Islet of Langerhans (tissue), 1 donor: Measurements from ENCODE around the gene ERI2.

Experiments
- FAIRE-seq: peaks from one replicate; lab custom pipeline; 2011; peaks lifted over from hg19 to GRCh38; lab: Jason Lieb, UNC

The ERI2 gene, protein sequence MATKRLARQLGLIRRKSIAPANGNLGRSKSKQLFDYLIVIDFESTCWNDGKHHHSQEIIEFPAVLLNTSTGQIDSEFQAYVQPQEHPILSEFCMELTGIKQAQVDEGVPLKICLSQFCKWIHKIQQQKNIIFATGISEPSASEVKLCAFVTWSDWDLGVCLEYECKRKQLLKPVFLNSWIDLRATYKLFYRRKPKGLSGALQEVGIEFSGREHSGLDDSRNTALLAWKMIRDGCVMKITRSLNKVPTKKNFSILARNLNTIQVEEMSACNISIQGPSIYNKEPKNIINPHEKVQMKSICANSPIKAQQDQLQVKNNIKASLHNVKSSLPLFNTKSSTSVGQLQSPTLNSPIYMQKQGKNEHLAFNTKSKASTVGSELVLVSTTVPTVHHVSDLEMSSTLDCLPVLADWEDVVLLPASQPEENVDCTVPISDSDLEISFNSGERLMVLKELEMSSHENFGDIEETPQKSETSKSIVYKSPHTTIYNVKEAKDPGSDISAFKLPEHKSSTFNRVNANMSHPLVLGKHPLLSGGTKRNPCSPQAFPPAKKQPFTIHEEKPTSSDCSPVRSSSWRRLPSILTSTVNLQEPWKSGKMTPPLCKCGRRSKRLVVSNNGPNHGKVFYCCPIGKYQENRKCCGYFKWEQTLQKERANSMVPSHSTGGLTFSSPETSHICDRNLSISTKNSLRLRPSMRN

DNA sequence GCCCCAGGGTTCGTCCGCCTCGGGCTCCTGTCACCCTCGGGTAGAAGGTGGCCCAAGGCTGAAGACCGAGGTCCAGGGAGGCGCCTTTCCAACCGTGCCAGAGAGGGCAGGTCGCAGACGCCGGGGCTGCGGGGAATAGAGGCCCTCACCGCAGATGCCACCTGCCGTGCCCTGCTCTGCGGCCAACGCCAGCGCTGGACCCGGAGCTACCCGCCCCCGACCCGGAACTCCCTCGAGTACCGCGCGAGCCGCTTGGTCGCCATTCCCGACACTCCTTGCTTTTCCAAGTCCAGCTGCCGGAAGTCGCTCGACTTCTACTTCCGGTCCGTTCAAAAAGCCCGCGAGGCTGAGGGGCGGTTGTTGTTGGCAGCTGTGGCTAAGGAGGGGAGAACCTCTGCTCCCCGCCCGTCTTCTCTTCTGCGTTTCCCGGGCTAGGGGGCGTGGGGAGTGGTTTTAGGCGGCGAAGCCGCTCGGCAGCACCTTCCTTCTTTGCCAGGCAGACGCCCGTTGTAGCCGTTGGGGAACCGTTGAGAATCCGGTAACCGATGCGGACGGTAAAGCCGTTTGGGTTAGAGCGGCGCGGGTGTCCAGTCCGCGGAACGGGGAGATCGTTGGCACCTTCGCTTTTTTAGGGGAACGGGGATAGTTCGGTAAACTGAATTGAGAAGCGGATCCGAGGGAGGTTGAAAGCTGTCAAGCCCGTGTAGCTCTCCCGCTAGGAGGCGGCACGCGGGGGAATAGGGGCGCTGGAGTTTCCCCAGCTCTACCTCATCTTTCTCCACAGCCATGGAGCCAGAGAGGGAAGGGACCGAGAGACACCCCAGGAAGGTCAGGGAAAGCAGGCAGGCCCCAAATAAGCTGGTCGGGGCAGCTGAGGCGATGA is at the start of gene ERI2, which contains the start of gene REXO5:
ERI2 (minus strand) TSS at position 305 of the 883 bp plus-strand sequence; CDS start at position 263, 42 bp downstream.
REXO5 (plus strand) TSS at position 360 of the 883 bp plus-strand sequence; CDS start at position 787, 427 bp downstream.
- FAIRE-seq, result no peak

DNA sequence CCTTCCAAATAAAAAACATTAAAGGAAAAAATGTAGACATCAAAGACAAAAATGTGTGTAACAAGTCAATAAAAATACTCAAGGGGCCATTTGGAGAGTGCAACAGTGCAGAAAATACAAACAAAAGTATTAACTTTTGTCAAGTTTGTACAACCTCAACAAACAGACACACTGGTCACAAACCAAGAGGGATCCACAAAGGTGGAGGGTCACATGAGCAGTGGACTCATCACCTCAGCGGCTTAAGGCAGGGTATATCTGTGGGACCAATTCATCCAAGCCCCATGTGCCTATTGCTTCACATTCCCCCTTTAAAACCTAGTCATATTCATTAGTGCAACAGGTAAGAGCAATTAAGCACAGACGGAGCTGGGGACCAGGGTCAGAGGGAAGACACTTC is 48.7 kb upstream of the ERI2 start:
- FAIRE-seq, result no peak

DNA sequence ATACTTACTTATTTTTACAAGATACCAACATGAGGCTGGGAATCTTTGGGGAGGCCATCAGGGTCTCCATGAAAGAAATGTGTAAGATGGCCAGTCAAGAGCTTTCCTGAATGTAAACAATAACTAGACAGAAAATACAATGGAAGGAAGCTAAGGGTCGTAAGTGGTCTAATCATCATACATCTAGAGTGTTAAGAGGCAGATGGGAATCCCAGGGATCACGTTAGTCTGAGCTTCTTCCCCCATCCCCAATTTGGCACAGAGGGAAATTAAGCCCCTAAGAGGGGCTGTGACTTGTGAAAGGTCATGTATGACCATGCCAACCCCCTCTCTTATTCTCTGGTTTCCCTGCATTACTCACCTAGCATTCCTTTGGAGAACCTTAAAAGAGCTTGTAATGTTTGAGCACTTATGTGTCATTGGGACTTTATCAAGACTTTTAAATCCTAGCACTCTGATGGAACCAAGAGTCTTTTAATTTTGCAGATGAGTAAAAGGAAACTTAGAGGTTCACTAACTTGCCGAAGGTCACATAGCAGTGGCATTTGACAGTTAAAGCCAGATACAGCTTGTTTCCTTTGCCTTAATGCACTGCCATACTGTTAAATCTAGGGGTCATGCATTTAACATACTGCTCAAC is 47.8 kb upstream of the ERI2 start:
- no peak for FAIRE-seq

DNA sequence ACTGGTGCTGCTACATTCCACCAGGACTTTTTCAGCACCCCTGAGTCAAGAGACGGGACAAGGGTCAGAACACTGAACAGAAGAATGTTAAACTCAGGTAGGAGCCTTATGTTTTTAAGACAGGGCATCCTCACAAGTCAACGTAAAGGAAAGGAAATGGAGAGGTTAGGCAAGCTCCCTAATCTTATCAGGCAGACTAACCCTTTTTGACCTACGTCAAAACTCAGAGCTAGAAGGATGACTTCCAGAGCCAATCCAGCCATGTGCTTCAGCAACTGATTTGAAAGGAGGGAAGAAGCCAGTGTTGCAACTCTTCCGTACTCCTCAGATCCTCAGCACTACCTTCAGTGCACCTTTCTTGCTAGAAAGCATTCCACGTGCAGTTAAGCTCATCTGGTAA is 46.9 kb upstream of the ERI2 start:
- no peak for FAIRE-seq

DNA sequence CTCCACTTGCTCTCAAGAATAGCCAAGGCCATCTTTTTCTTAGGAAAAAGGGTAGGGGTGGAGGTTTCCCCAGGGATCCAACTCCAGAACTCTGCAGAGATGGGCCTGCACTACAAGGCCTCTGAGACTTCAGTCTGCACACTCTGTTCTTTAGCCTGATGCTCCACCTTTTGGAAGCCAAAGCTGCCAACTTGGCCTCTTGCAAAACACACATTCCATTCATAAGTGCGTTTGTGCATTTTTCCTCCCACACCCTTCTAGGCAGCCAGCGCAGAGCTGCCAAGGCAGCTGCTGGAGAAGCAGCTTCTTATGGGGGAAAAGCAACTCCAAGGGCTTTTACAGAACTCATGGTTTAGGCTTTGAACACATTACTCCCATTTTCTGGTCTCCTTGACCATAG is 45.3 kb upstream of the ERI2 start:
- FAIRE-seq, result no peak

DNA sequence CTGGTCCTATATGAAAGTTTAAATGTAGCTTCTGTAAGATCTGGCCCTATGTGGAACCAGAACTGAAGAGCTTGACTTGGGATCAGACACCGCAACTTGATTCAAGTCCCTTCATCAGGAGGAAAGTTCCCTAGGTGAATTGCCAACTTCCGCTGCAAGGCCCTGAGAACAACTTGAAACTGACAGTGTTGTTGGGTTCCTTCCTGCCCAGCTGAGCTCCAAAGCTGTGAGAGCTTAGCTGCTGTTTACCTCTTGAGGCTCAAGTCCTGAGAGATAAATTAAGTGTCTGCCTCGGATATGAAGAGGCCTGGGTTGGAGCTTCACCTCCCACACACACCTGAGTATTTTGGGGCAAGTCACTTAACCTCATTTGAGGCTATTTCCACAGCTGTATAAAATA is 44.7 kb upstream of the ERI2 start:
- FAIRE-seq, result no peak

DNA sequence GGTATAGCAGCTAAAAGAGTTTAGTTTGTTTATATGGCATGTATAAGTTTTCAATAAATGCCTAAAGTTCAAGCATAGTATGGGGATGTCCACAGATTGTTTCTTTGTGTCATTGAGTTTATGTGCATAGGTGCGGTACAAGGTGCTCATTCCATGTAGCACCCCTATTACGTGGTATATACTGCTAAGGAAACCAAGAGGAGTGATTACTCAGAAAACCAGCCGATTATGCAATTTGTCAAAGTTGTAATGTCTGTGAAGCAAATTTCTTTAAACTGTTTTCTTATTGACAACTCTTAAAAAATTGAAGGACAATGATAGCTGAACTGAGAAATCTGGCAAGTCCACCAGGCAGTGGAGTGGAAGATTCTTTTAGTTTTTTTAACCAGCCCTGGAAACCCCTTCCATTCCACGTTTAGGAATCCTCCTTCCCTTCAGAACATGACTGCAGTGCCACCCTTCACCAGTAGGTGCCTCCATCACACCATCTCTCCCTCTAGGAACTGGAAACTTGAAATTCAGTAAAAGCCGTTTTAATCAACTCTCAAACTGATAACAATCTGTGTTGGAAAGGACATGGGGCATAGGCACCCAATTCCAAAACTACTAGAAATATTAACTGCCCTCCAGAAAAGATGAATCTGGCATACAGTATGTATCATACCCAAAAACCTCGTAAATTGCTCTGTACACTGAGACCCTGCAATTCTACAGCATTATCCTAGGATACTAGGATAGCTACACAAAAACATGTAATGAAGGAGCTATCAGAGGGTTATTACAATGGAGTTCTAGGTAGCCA is 43.5 kb upstream of the ERI2 start:
- FAIRE-seq, result peak; percentile 90

DNA sequence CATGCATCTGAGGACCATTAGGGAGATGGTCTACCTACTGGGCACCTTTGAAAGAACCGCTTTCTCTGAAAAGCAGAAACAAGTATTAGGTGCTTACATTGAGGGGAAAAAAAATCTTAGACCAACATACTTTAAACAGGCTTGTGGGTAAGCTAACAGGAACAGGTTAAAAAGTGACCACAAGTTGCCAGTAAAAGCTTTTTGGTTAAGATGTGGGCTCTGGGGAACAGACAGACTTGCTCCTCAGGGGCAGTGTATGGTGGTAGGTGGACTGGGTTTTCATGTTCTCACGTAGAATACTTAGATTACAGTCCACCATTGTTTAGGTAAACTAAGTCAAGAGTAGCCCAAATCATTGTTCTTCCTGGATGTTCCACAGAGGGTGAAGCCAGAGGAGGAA is 41.3 kb upstream of the ERI2 start:
- no peak for FAIRE-seq

DNA sequence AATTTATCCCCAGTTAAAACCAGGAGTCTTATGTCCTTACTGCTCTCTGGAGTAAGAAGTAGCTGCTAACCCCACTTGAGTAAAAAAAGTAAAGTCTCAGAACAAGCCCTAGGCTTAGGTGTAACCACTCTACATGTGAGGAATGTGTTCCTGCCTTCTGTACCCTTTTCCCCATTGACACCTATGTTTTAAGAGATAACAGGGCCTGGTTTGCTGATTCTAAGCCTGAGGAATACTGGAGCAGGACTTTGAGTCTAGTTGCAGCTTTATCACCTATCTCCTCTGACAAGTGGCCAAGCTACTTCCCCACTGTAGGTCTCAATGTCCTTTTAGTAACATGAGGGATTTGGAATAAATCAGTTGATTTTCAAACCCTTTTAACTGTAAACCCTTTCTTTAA is 40.3 kb upstream of the ERI2 start:
- no peak for FAIRE-seq

DNA sequence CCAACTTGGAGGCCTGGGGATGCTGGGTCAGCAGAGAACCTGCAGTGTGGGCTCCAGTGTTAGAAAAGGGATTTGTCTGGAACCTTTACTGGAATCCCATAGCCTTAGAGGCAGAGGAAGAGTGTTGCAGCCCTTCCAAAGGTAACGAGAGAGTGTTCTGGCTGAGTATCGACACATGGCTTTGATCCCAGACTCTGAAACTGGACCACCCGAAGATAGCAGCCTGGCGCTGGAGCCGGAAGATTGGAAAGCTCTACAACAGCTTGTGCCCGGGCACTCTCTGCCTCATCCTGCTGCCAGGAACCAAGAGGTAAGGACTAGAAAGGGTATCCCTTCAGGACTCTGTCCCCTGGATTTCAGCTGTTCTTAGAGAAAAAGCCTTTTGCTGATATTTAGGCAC is 39.8 kb upstream of the ERI2 start:
- no peak for FAIRE-seq

DNA sequence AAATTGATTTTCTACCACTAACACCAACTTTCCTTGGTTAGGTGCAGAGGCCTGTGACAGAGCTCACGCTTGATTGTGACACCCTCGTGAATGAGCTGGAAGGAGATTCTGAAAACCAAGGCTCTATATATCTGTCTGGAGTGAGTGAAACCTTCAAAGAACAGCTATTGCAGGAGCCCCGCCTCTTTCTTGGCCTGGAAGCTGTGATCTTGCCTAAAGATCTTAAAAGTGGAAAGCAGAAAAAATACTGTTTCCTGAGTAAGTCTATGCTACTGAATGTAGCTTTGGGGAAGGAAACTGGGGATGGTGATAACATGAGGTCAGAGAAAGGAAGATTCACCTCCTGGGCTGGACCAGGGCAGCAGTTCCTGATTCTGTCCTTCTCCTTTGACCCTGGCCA is 38.3 kb upstream of the ERI2 start:
- FAIRE-seq, result no peak

DNA sequence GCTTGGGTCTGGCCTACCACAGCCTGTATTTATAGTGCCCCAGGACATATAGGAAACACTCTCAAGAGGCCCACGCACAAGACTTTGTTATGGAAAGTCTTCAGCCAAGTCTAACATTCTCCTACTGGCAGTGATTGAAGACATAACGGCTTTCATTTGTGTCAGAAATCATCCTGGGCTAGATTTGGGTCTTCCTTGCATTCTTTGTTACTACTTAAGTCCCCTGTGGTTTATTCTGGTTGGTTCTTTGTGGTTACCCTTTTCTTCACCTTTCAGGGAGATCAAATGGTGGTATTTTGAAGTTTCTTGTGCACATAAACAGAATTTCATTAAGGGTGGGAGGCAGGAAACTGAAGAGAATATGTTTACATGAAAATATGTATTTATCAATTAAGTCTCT is 37.8 kb upstream of the ERI2 start:
- no peak for FAIRE-seq

DNA sequence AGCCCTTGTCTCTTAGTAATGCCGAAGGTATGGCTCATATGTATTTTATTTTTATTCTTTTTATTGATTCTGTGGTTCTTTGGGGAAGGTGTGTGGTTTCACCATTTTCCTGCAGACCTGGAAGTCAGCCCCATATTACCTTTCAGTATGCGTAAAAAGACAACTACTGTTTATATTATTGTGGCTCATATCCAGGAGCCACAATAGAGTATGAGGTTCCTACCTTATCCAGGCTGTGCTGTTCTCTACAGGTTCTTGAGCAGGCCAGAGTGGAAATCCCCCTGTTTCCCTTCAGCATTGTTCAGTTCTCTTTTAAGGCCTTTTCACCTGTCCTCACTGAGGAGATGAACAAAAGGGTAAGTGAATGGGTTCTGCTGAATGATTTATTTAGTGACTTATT is 33.2 kb upstream of the ERI2 start:
- FAIRE-seq, result no peak

DNA sequence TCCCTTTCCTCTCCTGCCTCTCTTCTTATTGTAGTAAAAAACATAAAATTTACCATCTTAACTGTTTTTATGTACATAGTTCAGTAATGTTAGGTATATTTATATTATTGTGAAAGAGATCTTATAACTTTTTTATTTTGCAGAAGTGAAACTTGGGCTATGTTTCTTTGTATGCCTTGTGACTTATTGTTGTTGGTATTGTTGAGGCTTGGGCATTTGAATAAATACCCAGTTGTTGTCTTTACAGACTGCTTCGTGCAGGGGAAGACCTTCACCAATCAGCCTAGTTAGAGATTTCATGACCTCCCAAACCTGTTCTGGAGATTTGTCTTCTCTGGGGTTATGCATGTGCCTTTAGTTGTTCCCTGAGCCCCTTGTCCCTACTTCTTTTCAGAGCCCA is 32.0 kb upstream of the ERI2 start:
- no peak for FAIRE-seq

DNA sequence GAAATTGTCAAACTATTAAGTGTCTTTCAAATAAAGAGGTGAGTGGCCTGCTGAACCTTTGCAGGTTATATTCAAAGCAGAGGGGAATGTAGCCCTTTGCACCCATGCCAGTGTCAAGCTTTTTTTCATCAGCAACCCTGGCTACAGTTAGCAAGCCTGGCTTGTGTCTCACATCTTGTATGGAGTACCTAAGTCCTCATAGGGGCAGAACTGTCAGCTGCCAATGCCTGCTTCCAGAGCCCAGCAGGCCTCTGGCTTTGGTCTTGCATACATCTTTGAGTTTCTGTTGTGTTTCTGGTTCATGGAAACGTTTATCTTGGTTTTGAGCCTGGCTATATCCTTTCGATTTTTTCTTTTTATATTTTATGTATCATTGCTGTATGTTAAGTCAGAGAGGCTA is 26.8 kb upstream of the ERI2 start:
- FAIRE-seq, result no peak

DNA sequence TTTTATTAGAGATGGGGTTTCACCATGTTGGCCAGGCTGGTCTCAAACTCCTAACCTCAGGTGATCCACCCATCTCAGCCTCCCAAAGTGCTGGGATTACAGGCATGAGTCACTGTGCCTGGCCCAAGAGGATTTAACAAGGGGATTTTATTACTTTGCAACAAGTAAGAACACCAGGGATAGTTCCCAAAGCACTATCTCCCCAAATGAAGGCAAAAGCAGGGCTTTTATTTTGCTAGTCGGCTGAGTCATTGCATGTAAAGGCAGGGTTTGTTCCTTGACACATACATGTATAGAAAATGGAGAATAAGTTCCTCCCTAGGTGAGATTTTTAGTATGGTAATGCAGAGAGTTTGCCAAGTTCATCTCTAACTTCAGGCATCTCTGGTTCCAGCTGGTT is 24.1 kb upstream of the ERI2 start:
- no peak for FAIRE-seq

DNA sequence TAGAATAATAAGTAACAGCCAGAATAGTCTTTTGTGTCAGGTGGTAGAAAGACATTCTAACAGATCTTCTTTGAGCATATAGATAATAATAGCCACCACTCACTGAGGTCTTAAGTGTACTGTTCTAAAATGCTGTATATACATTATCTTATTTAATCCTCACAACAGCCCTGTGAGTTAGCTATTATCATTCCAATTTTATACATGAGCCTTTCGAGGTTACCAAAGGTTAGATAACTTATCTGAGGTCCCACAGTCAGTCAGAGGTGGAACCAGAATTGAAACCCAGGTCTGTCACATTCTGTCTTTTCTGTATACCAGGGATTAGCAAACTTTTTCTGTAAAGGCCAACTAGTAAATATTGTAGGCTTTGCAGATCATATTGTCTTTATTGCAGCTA is 23.3 kb upstream of the ERI2 start:
- FAIRE-seq, result no peak

DNA sequence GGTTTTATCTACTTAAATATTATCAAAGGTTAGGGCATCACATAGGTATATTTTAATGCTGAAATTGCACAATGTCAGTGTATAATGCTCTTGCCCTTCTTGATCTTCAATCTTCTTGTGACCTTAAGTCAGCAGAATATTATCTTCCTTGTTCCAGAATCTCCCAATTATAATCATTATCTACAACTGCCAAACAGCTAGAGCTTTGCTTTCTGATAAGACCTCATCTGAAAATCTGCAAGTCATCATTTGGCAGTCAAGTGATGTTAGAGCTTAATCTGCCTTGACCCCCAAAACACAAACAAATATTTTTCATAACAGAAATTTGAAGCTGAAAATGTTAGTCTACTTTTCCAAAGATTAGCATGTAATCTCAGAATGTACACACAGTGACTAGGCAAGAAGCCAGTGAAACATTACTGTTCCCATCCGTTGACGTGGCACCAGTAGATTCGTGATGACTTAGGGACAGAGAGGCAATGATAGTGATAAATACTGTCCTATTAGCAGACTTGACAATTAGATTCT is 19.8 kb upstream of the ERI2 start:
- FAIRE-seq, result peak; percentile 30

DNA sequence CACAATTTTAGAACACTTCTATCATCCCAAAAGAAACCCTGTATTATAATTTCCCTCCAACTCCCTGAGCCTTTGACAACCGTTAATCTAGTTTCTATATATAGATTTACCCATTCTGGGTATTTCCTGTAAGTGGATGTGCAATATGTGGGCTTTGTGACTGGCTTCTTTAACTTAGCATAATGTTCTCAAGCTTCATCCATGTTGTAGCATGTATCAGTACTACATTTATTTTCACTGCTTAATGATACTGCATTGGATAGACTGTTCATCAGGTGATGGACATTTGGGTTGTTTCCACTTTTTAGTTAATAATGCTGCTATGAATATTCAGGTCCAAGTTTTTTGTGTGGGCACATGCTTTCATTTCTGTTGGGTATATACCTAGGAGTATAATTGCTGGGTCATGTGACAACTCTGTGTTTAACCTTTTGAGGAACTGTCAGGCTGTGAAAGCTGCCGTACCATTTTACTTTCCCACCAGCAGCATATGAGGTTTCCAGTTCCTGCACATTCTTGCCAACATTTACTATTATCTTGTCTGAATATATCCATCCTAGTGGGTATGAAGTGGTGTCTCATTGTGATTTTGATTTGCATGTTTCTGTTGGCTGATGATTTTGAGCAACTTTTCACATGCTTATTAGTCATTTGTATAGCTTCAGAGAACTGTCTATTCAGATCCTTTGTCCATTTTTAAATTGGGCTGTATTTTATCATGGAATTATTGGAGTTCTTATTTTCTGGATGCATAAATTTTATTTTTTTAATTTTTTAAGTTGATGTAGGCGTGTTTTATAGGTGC is 16.5 kb upstream of the ERI2 start:
- FAIRE-seq, result no peak

DNA sequence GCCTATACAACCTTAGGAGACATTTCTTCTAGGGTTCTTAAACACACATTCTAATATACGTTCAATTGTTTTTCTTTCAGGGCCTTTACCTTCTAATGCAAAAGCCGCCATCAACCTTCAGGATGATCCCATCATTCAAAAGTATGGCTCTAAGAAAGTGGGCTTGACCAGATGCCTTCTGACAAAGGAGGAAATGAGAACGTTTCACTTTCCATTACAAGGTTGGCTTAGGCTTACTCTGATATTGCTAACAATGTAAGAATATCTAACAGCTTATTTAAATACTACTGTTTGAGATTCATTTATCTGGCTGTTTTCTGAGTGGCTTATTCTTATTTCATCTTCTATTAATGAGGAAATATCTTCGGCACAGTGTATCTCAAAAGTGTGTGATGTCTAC is 15.4 kb upstream of the ERI2 start:
- FAIRE-seq, result no peak
